Measurements from ENCODE around the gene TMEM179.

The TMEM179 gene

DNA sequence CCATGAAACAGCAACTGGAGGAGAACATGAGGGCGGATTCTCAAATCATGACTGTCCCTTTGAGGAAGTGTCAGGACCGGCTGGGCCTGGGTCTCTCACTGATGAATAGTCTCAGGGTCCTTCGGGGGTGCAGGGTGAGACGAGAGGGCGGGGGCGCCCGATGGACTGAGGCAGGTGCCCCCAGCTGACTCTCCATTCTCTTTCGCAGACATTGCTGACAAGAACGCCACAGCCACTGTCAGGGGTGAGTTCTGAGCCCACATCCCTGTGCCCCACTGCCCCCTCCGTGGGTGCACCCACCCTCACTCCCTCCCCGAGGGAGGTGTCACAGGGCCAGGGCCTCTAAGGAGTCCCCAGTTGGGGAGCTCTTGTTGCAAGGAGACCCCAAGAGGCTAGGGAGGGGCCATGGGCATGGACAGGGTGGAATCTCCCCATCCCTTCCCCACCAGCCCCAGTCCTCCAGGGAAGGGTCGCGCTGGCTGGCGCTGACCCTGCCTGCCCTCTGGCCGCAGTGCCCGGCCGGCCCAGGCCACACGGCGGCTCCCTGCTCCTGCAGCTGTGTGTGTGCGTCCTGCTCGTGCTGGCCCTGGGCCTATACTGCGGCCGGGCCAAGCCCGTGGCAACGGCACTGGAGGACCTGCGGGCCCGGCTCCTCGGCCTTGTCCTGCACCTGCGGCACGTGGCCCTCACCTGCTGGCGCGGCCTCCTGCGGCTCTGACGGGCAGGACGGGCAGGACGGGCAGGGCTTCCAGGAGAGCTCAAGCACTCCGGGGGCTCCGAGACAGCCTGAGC, 16.3 kb downstream of the TMEM179 start:
- no peaks in the 10 kb centered on the region for H3K36me3 ChIP-seq (ENCODE audit: control insufficient read depth, insufficient read depth, low read length)
- H3K27ac ChIP-seq (ENCODE audit: insufficient read depth, low read length, poor library complexity, severe bottlenecking), result no peak overlapping the region
- H3K9me3 ChIP-seq (ENCODE audit: control insufficient read depth, low read length), result no peaks in the 10 kb centered on the region
- H3K4me3 ChIP-seq (ENCODE audit: insufficient read depth, low read depth, low read length, poor library complexity, severe bottlenecking), result no peak overlapping the region
- no peaks in the 10 kb centered on the region for H3K4me1 ChIP-seq (ENCODE audit: control insufficient read depth, insufficient read depth, low read length, poor library complexity, severe bottlenecking)
- DNase-seq, result no peak
- no peaks in the 10 kb centered on the region for H3K27me3 ChIP-seq (replicated peaks; ENCODE audit: control insufficient read depth, insufficient read depth, low read length, poor library complexity, severe bottlenecking)

DNA sequence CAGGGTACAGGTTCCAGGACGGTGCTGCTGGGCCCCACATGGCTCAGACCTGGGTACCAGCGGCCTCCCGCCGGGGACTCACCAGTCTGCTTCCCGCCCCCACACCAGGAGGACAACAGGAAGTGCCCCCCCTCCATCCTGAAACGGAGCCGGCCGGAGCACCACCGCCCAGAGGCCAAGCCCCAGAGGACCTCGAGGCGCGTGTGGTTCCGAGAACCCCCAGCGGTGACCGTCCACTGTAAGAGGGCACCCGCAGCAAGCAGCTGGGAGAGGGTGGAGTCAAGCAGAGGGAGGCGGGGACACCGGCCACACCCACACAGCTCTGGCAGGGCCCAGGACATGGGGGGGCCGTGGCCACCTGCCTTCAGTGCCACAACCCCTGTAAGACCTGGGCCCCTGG, 16.9 kb downstream of the TMEM179 start:
- H3K27me3 ChIP-seq (replicated peaks; ENCODE audit: control insufficient read depth, insufficient read depth, low read length, poor library complexity, severe bottlenecking), result no peaks in the 10 kb centered on the region

DNA sequence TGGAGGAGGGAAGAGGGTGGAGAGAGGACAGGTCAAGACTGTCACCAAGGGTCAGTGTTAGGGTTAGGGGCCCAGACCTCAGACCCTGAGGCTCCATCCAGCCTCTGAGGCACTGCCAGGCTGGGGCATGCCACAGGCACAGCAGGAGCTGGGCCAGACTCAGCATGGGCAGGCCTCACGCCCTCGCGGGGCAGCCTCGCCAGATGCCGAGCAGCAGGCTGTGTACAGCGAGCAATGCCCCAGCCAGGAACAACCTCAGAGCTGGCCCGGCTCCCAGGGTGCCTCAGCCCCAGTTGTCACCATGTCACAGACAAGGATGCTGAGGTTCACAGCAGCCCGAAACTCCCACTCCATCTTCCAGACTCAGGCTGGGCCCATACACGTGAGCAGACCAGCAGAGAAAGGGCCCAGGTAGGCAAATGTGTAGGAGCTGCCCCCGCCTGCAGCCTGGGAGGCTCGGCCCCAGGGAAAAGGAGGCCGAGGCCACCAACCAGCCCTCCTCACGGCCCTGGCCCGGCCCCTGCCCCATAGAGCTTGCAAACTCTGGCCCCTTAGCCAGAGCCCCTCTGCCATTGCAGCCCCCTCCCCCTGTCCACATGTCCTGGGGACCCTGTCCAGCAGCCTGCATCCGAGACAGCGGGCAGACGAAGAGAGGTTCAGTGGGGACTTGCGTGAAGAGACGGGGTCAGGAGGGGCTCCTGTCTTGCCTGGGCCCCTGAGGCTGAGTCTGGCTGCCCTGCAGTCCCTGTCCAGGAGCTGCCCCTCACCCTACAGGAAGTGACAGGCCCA, 17.5 kb downstream of the TMEM179 start:
- no peak for DNase-seq
- no peak overlapping the region for H3K27ac ChIP-seq (ENCODE audit: insufficient read depth, low read length, poor library complexity, severe bottlenecking)
- no peaks in the 10 kb centered on the region for H3K4me1 ChIP-seq (ENCODE audit: control insufficient read depth, insufficient read depth, low read length, poor library complexity, severe bottlenecking)
- H3K9me3 ChIP-seq (ENCODE audit: control insufficient read depth, low read length), result no peaks in the 10 kb centered on the region
- H3K4me3 ChIP-seq (ENCODE audit: insufficient read depth, low read depth, low read length, poor library complexity, severe bottlenecking), result no peak overlapping the region
- no peaks in the 10 kb centered on the region for H3K27me3 ChIP-seq (replicated peaks; ENCODE audit: control insufficient read depth, insufficient read depth, low read length, poor library complexity, severe bottlenecking)
- H3K36me3 ChIP-seq (ENCODE audit: control insufficient read depth, insufficient read depth, low read length), result no peaks in the 10 kb centered on the region

More for the DNA sequence above, 16.9 kb downstream of the TMEM179 start:
- DNase-seq, result no peak
- Histone ChIP-seq H3K27ac (ENCODE audit: insufficient read depth, low read length, poor library complexity, severe bottlenecking) (no peak overlapping the region), H3K9me3 (ENCODE audit: control insufficient read depth, low read length) (no peaks in the 10 kb centered on the region), H3K4me3 (ENCODE audit: insufficient read depth, low read depth, low read length, poor library complexity, severe bottlenecking) (no peak overlapping the region), H3K36me3 (ENCODE audit: control insufficient read depth, insufficient read depth, low read length) (no peaks in the 10 kb centered on the region), H3K4me1 (ENCODE audit: control insufficient read depth, insufficient read depth, low read length, poor library complexity, severe bottlenecking) (no peaks in the 10 kb centered on the region)

DNA sequence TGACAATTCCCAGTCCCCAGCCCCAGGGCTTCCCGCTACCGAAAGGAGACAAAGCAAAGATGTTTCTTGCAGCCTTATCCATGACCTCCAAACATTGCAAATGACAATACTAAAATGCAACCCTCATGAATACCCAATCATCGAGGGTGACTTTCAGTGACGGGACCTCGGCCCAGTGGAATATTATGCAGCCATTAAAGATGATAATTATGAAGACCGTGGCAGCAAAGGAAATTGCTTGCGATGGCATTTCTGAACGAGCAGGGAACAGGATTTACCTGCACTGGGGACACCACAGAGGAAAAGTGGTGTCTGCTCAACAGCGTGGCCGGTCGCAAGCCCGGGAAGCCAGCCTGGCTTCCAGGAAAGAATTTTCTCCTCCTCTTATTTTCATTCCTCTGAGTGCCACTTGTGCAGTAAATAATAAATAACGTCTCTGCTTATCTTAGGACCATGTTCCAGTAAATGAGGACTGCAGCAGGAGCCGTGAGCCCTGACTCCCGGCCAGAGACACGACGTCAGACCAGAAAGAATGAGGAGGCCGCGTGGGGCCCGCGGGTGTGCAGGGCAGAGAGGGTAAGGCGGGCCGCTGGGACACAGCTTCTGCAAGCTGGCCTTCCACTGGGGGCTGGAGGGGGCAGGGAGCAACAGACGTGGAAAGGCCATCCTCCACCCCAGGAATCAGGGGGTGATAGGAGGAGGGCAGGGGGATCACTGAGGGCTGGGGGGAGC, 18.4 kb downstream of the TMEM179 start:
- Histone ChIP-seq H3K4me3 (ENCODE audit: insufficient read depth, low read depth, low read length, poor library complexity, severe bottlenecking) (no peak overlapping the region), H3K27ac (ENCODE audit: insufficient read depth, low read length, poor library complexity, severe bottlenecking) (no peak overlapping the region), H3K4me1 (ENCODE audit: control insufficient read depth, insufficient read depth, low read length, poor library complexity, severe bottlenecking) (no peaks in the 10 kb centered on the region), H3K27me3 (replicated peaks; ENCODE audit: control insufficient read depth, insufficient read depth, low read length, poor library complexity, severe bottlenecking) (no peaks in the 10 kb centered on the region), H3K9me3 (ENCODE audit: control insufficient read depth, low read length) (no peaks in the 10 kb centered on the region), H3K36me3 (ENCODE audit: control insufficient read depth, insufficient read depth, low read length) (no peaks in the 10 kb centered on the region)
- DNase-seq, result no peak

DNA sequence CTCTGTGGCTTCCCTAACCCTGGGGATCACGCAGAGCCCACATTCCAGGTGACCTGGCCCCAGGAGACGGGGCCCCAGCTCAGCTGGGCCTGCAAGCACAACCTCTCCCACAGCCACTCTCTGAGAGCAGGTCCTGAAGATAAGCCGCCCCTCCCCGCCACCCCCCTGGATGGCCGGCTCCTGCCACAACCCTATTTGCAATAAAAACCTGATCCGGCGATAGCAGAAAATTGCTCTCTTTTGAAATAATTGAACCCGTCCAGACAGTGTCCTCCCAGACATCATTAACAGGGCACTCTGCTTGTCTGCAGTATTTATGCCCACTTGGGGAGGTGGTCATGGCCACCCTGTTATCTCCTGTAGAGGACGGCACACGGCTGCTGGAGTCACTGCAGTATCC, 20.0 kb downstream of the TMEM179 start:
- H3K4me1 ChIP-seq (ENCODE audit: control insufficient read depth, insufficient read depth, low read length, poor library complexity, severe bottlenecking), result no peaks in the 10 kb centered on the region
- DNase-seq, result no peak
- no peaks in the 10 kb centered on the region for H3K36me3 ChIP-seq (ENCODE audit: control insufficient read depth, insufficient read depth, low read length)
- H3K27ac ChIP-seq (ENCODE audit: insufficient read depth, low read length, poor library complexity, severe bottlenecking), result no peak overlapping the region
- no peak overlapping the region for H3K4me3 ChIP-seq (ENCODE audit: insufficient read depth, low read depth, low read length, poor library complexity, severe bottlenecking)
- H3K27me3 ChIP-seq (replicated peaks; ENCODE audit: control insufficient read depth, insufficient read depth, low read length, poor library complexity, severe bottlenecking), result no peaks in the 10 kb centered on the region
- H3K9me3 ChIP-seq (ENCODE audit: control insufficient read depth, low read length), result no peaks in the 10 kb centered on the region

DNA sequence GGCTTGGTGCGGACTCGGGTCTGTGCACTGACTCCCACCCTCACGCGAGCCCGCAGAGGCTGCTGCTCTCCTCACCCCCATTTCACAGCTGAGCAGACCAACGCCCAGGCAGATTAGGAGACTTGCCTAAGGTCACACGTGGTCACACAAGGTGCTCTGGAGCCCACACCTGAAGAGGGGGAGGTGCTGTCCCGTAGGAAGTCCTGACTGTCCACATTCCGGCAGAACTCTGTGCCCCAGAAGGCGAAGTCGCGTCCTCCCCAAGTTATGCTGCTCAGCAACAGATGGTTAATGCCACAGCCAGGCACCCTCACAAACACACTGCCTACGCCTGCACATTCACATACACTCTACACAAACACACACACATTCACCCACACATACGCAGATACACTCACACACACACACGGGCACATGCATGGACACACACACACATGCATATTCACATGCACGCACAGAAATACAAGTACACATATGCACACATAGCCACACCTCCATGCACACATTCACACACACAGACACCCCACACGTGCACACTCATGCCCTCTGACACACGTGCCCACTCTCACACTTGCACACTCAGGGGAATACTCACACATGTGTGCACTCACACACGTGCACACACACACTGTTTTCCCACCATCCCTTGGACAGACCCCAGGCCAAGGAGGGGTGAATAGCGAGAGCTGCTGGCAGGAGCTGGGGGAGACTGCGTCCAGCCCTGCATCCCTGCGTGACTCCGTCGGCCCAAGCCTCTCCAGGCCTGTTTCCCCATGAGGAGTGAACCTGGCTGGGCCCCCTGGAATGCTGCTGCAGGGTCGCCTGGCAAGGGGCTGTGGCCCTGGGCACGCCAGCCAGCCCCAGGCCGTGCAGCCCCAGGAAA, 20.9 kb downstream of the TMEM179 start:
- no peaks in the 10 kb centered on the region for H3K27me3 ChIP-seq (replicated peaks; ENCODE audit: control insufficient read depth, insufficient read depth, low read length, poor library complexity, severe bottlenecking)
- H3K27ac ChIP-seq (ENCODE audit: insufficient read depth, low read length, poor library complexity, severe bottlenecking), result no peak overlapping the region

DNA sequence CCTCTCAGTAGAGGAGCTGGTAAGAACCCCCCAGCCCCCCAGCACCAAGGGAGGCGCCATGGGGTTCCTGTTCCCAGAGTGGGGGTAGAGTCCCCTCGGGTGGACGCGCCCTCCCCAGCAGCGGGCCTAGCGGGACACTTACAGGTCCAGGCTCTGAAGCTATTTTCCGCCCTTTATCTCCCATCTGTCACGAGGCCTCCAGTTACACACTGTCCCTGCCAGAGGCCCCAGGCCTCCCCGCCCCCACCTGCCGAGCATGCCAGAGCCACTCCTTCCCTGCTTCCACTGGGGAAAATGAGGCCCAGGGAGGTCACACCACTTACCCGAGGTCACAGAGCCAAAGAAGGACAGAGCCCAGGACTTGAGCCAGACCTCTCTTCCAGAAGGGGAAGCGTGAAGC, 21.9 kb downstream of the TMEM179 start:
- no peak overlapping the region for H3K4me3 ChIP-seq (ENCODE audit: insufficient read depth, low read depth, low read length, poor library complexity, severe bottlenecking)
- no peaks in the 10 kb centered on the region for H3K4me1 ChIP-seq (ENCODE audit: control insufficient read depth, insufficient read depth, low read length, poor library complexity, severe bottlenecking)
- H3K27ac ChIP-seq (ENCODE audit: insufficient read depth, low read length, poor library complexity, severe bottlenecking), result no peak overlapping the region
- no peaks in the 10 kb centered on the region for H3K36me3 ChIP-seq (ENCODE audit: control insufficient read depth, insufficient read depth, low read length)
- no peaks in the 10 kb centered on the region for H3K27me3 ChIP-seq (replicated peaks; ENCODE audit: control insufficient read depth, insufficient read depth, low read length, poor library complexity, severe bottlenecking)
- no peaks in the 10 kb centered on the region for H3K9me3 ChIP-seq (ENCODE audit: control insufficient read depth, low read length)
- DNase-seq, result no peak

More for the DNA sequence above, 20.9 kb downstream of the TMEM179 start:
- no peak for DNase-seq
- Histone ChIP-seq H3K9me3 (ENCODE audit: control insufficient read depth, low read length) (no peaks in the 10 kb centered on the region), H3K4me3 (ENCODE audit: insufficient read depth, low read depth, low read length, poor library complexity, severe bottlenecking) (no peak overlapping the region), H3K4me1 (ENCODE audit: control insufficient read depth, insufficient read depth, low read length, poor library complexity, severe bottlenecking) (no peaks in the 10 kb centered on the region), H3K36me3 (ENCODE audit: control insufficient read depth, insufficient read depth, low read length) (no peaks in the 10 kb centered on the region)

DNA sequence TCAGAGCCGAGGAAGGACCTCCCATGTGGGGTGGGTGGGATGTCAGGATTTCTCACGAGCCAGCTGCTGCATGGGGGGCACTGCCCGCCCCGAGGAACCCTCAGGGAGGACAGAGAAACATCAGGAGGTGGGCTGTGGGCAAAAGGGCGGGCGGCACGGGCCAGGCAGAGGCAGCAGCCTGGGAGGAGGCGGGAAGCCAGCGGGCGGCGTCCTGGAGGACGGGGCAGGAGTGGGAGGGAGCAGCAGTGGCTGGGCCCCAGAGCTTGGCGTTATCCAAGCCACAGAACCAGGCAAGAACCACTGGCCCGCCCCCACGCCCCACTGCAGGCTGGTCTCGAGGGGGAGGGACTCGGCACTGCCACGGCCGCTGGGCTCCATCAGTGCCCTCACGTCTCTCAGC, 22.6 kb downstream of the TMEM179 start:
- DNase-seq, result no peak
- Histone ChIP-seq H3K27ac (ENCODE audit: insufficient read depth, low read length, poor library complexity, severe bottlenecking) (no peak overlapping the region), H3K27me3 (replicated peaks; ENCODE audit: control insufficient read depth, insufficient read depth, low read length, poor library complexity, severe bottlenecking) (no peaks in the 10 kb centered on the region), H3K9me3 (ENCODE audit: control insufficient read depth, low read length) (no peaks in the 10 kb centered on the region), H3K36me3 (ENCODE audit: control insufficient read depth, insufficient read depth, low read length) (no peaks in the 10 kb centered on the region), H3K4me3 (ENCODE audit: insufficient read depth, low read depth, low read length, poor library complexity, severe bottlenecking) (no peak overlapping the region), H3K4me1 (ENCODE audit: control insufficient read depth, insufficient read depth, low read length, poor library complexity, severe bottlenecking) (no peaks in the 10 kb centered on the region)

DNA sequence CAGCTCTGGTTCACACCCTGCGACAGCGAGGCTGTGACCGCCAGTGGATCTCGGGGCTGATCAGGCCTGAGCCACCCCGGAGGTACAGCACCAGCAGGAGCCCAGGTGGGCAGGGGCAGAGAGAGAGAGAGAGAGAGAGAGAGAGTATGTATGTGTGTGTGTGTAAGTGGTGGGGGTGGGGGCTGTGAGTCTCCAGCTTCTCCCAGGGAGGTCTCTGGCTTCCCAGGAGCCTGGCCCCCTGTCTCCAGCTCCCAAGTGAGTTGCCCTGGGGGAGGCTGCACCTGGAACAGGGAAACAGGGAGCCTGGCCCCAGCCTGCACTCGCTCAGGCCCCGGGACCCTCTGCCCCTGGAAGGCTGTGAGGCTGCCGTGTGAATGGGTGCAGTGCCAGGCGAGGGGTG, 23.1 kb downstream of the TMEM179 start:
- no peak for DNase-seq
- H3K27me3 ChIP-seq (replicated peaks; ENCODE audit: control insufficient read depth, insufficient read depth, low read length, poor library complexity, severe bottlenecking), result no peaks in the 10 kb centered on the region
- no peak overlapping the region for H3K27ac ChIP-seq (ENCODE audit: insufficient read depth, low read length, poor library complexity, severe bottlenecking)
- no peaks in the 10 kb centered on the region for H3K36me3 ChIP-seq (ENCODE audit: control insufficient read depth, insufficient read depth, low read length)
- H3K4me1 ChIP-seq (ENCODE audit: control insufficient read depth, insufficient read depth, low read length, poor library complexity, severe bottlenecking), result no peaks in the 10 kb centered on the region
- no peak overlapping the region for H3K4me3 ChIP-seq (ENCODE audit: insufficient read depth, low read depth, low read length, poor library complexity, severe bottlenecking)
- H3K9me3 ChIP-seq (ENCODE audit: control insufficient read depth, low read length), result no peaks in the 10 kb centered on the region
